Fibroblast of lung (primary cell): ENCODE measurements around the gene LGR4. TPM values are rescaled to one million over a fixed set of nuclear protein-coding genes. Genes with fewer than 3 reads are reported as not detected.
A peak's percentile ranks its signal among the peaks of the same experiment; 100 is the strongest.

ENCODE experiments used
- DNase-seq, 2 donors: peaks; one replicate each; pipeline versions ENCODE4 v3.0.0 to v3.0.0-alpha.2; 2010; ENCODE audit warnings: low read depth in 2 of 2
- H2AFZ ChIP-seq: 2 replicates; pipeline ENCODE4 v1.5.1; 2012; ENCODE audit warnings: low read length, control low read depth, inconsistent platforms
- H3K27ac ChIP-seq: 2 replicates; pipeline ENCODE4 v1.5.1; 2011; ENCODE audit warnings: low read length, control low read depth; ENCODE audit not compliant: insufficient read depth
- H3K27me3 ChIP-seq: 2 replicates; pipeline ENCODE4 v1.5.1; 2011; ENCODE audit warnings: mild to moderate bottlenecking, low read length; ENCODE audit not compliant: control insufficient read depth, insufficient read depth
- H3K36me3 ChIP-seq: 2 replicates; pipeline ENCODE4 v1.5.1; 2011; ENCODE audit warnings: low read length; ENCODE audit not compliant: control insufficient read depth, insufficient read depth
- H3K4me1 ChIP-seq: 2 replicates; pipeline ENCODE4 v1.5.1; 2011; ENCODE audit warnings: low read length; ENCODE audit not compliant: control insufficient read depth, insufficient read depth; ENCODE audit errors: extremely low read depth
- H3K4me2 ChIP-seq: 2 replicates; pipeline ENCODE4 v1.5.1; 2011; ENCODE audit warnings: low read length, control low read depth; ENCODE audit not compliant: insufficient read depth; ENCODE audit errors: extremely low read depth
- H3K4me3 ChIP-seq, 4 experiments: fragments of 200-600 bp in 1 of 4; sonication (generic) in 1 of 4; replicated peaks in 1 of 4; 2 replicates each; pipeline ENCODE4 v1.5.1; 2011 to 2016; ENCODE audit warnings: low read length in 4 of 4, low read depth in 3 of 4, mild to moderate bottlenecking in 3 of 4, control low read depth in 2 of 4, inconsistent platforms in 1 of 4, mixed read lengths in 1 of 4; ENCODE audit not compliant: insufficient read depth in 1 of 4; ENCODE audit errors: control extremely low read depth in 1 of 4
- H3K79me2 ChIP-seq: 2 replicates; pipeline ENCODE4 v1.5.1; 2012; ENCODE audit warnings: mild to moderate bottlenecking, low read length, inconsistent platforms; ENCODE audit not compliant: control insufficient read depth, insufficient read depth
- H3K9ac ChIP-seq: 2 replicates; pipeline ENCODE4 v1.5.1; 2011; ENCODE audit warnings: mild to moderate bottlenecking, low read length, control low read depth; ENCODE audit not compliant: insufficient read depth
- H3K9me3 ChIP-seq: 2 replicates; pipeline ENCODE4 v1.5.1; 2012; ENCODE audit warnings: low read depth, low read length; ENCODE audit not compliant: control insufficient read depth, insufficient read depth
- H4K20me1 ChIP-seq: 2 replicates; pipeline ENCODE4 v1.5.1; 2011; ENCODE audit warnings: low read length; ENCODE audit not compliant: control insufficient read depth, insufficient read depth; ENCODE audit errors: extremely low read depth
- EZH2 ChIP-seq: IDR thresholded peaks from 2 replicates; pipeline ENCODE4 v1.5.1; 2012; ENCODE audit warnings: low read length, control low read depth, mild to moderate bottlenecking; ENCODE audit errors: missing control alignments
- polyA plus RNA-seq, 2 donors: library from polyadenylated mRNA; depleted of rRNA in 1 of 2; stranded (reverse) in 1 of 2; unstranded in 1 of 2; fragments of >200 nt; gene quantifications; 2 replicates each; pipeline ENCODE4 v1.2.1, GENCODE V29; 2011 to 2012; ENCODE audit warnings: missing spikeins in 1 of 2
- total RNA-seq: library from RNA; depleted of rRNA; stranded (reverse); fragments of >200 nt; gene quantifications from 2 replicates; pipeline ENCODE4 v1.2.1, GENCODE V29; 2014
- TF ChIP-seq, protein P1 (sequence below), 2 donors: IDR thresholded peaks in 1 of 2; conservative IDR thresholded peaks in 1 of 2; 1 replicate in 1 of 2; 2 replicates in 1 of 2; pipeline ENCODE4 v1.5.1; 2011 to 2012; ENCODE audit warnings: low read length in 2 of 2, control low read depth in 1 of 2, inconsistent platforms in 1 of 2, low read depth in 1 of 2, mild to moderate bottlenecking in 1 of 2

The LGR4 gene
- total and polyA plus RNA-seq, 2 donors (not counting 1 experiment from before 2014, with no cell fraction given): 6.4 to 8.8 TPM

DNA sequence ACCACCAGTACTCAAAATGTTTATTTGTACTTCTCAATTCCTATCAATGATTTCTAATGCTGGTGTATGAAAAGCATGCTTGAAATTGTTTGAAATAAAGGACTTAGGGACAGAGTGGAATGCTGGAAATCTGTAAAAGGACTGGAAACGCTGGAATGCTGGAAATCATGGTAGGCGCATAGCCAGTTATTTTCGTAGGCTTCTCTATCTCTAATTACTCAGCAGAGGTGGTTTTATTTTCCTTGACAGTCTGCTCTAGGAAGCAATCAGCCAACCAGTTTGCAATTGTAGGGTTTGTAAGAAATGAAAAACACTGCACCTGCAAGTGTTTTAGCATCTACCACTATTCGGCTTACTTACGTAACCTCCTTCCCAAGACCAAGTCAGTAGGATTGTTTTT lies 33.2 kb upstream of the LGR4 start:
- Histone ChIP-seq H3K9ac (peak overlapping the region; percentile 93), H3K36me3 (no peaks in the 10 kb centered on the region), H2AFZ (peak overlapping the region; percentile 93), H4K20me1 (no peaks in the 10 kb centered on the region), H3K79me2 (peaks cover 48% of the 10 kb centered on the region), H3K4me2 (peak overlapping the region; percentile 93), H3K27ac (peak overlapping the region; percentile 94), H3K4me1 (peaks cover 2% of the 10 kb centered on the region), H3K9me3 (no peaks in the 10 kb centered on the region), H3K4me3 (peak overlapping the region; percentile 97 to 100 (median 98)), H3K27me3 (no peaks in the 10 kb centered on the region)
- TF ChIP-seq, protein P1, sequence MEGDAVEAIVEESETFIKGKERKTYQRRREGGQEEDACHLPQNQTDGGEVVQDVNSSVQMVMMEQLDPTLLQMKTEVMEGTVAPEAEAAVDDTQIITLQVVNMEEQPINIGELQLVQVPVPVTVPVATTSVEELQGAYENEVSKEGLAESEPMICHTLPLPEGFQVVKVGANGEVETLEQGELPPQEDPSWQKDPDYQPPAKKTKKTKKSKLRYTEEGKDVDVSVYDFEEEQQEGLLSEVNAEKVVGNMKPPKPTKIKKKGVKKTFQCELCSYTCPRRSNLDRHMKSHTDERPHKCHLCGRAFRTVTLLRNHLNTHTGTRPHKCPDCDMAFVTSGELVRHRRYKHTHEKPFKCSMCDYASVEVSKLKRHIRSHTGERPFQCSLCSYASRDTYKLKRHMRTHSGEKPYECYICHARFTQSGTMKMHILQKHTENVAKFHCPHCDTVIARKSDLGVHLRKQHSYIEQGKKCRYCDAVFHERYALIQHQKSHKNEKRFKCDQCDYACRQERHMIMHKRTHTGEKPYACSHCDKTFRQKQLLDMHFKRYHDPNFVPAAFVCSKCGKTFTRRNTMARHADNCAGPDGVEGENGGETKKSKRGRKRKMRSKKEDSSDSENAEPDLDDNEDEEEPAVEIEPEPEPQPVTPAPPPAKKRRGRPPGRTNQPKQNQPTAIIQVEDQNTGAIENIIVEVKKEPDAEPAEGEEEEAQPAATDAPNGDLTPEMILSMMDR (conservative IDR thresholded peaks at IDR 0.05 in 1 of 2, IDR thresholded peaks at IDR 0.05 in 1 of 2; ENCODE audit: low read depth in 1 of 2, low read length in 2 of 2): no peak
- no peak for TF ChIP-seq EZH2
- DNase-seq: peak in 1 of 2 donors; percentile 52

DNA sequence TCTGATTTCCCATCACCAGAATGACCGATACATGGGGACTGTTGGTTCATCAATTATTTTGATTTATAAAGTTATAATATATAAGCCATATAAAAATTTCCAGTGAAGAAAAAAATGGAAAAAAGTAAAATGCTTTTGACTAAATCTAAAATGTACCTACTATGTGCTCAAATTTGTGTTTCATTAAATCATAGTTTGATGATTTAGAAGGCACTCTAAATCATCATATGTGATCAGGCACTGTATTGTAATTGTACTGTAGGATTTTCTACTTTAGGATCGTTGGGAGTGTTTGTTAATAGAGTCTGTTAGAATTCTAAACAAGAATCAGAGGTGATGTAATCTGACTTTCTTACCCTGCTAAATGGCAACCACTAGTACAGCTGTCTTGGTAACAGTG lies 31.6 kb upstream of the LGR4 start:
- H3K27ac ChIP-seq: no peak overlapping the region
- no peak overlapping the region for H3K4me2 ChIP-seq
- DNase-seq: no peak
- peaks cover 2% of the 10 kb centered on the region for H3K4me1 ChIP-seq
- no peak overlapping the region for H3K4me3 ChIP-seq
- H3K9ac ChIP-seq: no peak overlapping the region
- no peak overlapping the region for H2AFZ ChIP-seq
- TF ChIP-seq, protein P1 (conservative IDR thresholded peaks at IDR 0.05 in 1 of 2, IDR thresholded peaks at IDR 0.05 in 1 of 2; ENCODE audit: low read depth in 1 of 2, low read length in 2 of 2): no peak
- no peak for TF ChIP-seq EZH2
- no peaks in the 10 kb centered on the region for H3K9me3 ChIP-seq
- H3K79me2 ChIP-seq: peaks cover 48% of the 10 kb centered on the region
- no peaks in the 10 kb centered on the region for H3K27me3 ChIP-seq
- no peaks in the 10 kb centered on the region for H4K20me1 ChIP-seq
- no peaks in the 10 kb centered on the region for H3K36me3 ChIP-seq

DNA sequence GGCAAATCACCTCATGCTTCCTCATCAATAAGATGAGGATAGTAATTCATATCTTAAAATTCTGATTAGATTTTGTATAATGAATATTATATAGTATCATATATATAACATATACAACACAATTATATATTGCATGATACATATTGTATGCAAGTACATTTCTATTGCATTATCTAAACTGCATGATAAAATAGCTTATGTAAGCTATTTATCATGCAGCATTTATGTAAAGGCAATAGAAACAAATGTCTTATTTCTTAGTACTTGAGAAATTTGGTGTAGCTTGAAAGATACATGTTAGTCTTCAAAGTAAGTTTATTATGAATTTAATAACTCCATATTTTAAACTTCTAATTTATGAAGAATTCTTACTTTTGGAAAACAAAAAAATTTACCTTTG lies 28.5 kb upstream of the LGR4 start:
- Histone ChIP-seq H3K9me3 (no peaks in the 10 kb centered on the region), H3K36me3 (no peaks in the 10 kb centered on the region), H3K4me3 (no peak overlapping the region), H3K27me3 (no peaks in the 10 kb centered on the region), H3K9ac (no peak overlapping the region), H3K79me2 (peaks cover 38% of the 10 kb centered on the region), H3K4me1 (peaks cover 2% of the 10 kb centered on the region), H3K27ac (no peak overlapping the region), H2AFZ (no peak overlapping the region), H4K20me1 (no peaks in the 10 kb centered on the region), H3K4me2 (no peak overlapping the region)
- TF ChIP-seq EZH2: no peak
- DNase-seq: no peak
